HG03060 (cell line): ENCODE data around the gene TRO.

ENCODE experiments used
- ATAC-seq: cut with Tn5 transposase; IDR thresholded peaks from one replicate; pipeline ENCODE4 v1.9.1; 2021; ENCODE audit warnings: low read depth, moderate number of reproducible peaks; ENCODE audit not compliant: unreplicated experiment

TRO gene

GRCh38 chrX:54920610-54921426 lies at the start of gene TRO:
Gene TRO, plus strand, starts transcription at chrX:54920824. Its CDS starts 1,423 bp downstream, at chrX:54922247.
- ATAC-seq, result no peak

GRCh38 chrX:54885740-54886139 lies 34.9 kb upstream of the TRO start:
- ATAC-seq, result no peak

GRCh38 chrX:54891573-54891972 lies 29.1 kb upstream of the TRO start:
- no peak for ATAC-seq

GRCh38 chrX:54894159-54894558 lies 26.5 kb upstream of the TRO start:
- ATAC-seq, result no peak

GRCh38 chrX:54909941-54910340 lies 10.7 kb upstream of the TRO start:
- ATAC-seq, result no peak

- ATAC-seq, result no peak
These were observed 900 bp downstream of the TRO start for GRCh38 chrX:54921427-54922021.

GRCh38 chrX:54922547-54922946 lies 1.9 kb downstream of the TRO start:
- no peak for ATAC-seq

GRCh38 chrX:54923376-54923775 lies 2.8 kb downstream of the TRO start:
- ATAC-seq, result no peak

- ATAC-seq, result no peak
These were observed 6.4 kb downstream of the TRO start for GRCh38 chrX:54926978-54927377.

- ATAC-seq, result no peak
These were observed 8.3 kb downstream of the TRO start for GRCh38 chrX:54928876-54929275.

- ATAC-seq, result no peak
These were observed 9.8 kb downstream of the TRO start for GRCh38 chrX:54930291-54931049.

GRCh38 chrX:54931107-54931506 lies 10.5 kb downstream of the TRO start:
- no peak for ATAC-seq

GRCh38 chrX:54933150-54933826 lies 12.7 kb downstream of the TRO start:
- no peak for ATAC-seq

GRCh38 chrX:54934058-54934457 lies 13.4 kb downstream of the TRO start:
- ATAC-seq, result no peak

- no peak for ATAC-seq
These were observed 14.3 kb downstream of the TRO start for GRCh38 chrX:54934890-54935289.

- no peak for ATAC-seq
These were observed 14.7 kb downstream of the TRO start for GRCh38 chrX:54935306-54935705.

- no peak for ATAC-seq
These were observed 16.8 kb downstream of the TRO start for GRCh38 chrX:54937416-54937815.

- ATAC-seq, result no peak
These were observed 24.2 kb downstream of the TRO start for GRCh38 chrX:54944816-54945215.

- ATAC-seq, result no peak
These were observed 24.6 kb downstream of the TRO start for GRCh38 chrX:54945224-54945623.

- no peak for ATAC-seq
These were observed 30.2 kb downstream of the TRO start for GRCh38 chrX:54950730-54951375.
